Measurements from ENCODE around the gene UCP1.
"Not testable (repeated sequence)": the region's sequence is repeated elsewhere in the genome, so short reads cannot be mapped to it uniquely, and the experiment has no call there.

Gene UCP1

GRCh38 chr4:140533951-140534480, 34.7 kb downstream of the UCP1 start:
- Histone ChIP-seq H3K4me3 (ENCODE audit: low read depth in 1 of 2, low read length in 1 of 2) (no peak overlapping the region), H3K36me3 (peaks cover 42% of the 10 kb centered on the region), H3K27me3 (no peaks in the 10 kb centered on the region), H3K27ac (no peak overlapping the region), H3K9me3 (no peaks in the 10 kb centered on the region), H3K4me1 (ENCODE audit: control insufficient read depth in 1 of 2, insufficient read depth in 1 of 2, low read depth in 1 of 2, low read length in 1 of 2) (no peaks in the 10 kb centered on the region)
- TF ChIP-seq CTCF (IDR thresholded peaks at IDR 0.05) = no peak

- Histone ChIP-seq H3K9me3 (no peaks in the 10 kb centered on the region), H3K4me1 (ENCODE audit: control insufficient read depth in 1 of 2, insufficient read depth in 1 of 2, low read depth in 1 of 2, low read length in 1 of 2) (peaks cover 7 to 9% of the 10 kb centered on the region in 2 experiments), H3K27ac (no peak overlapping the region), H3K27me3 (no peaks in the 10 kb centered on the region), H3K4me3 (ENCODE audit: low read depth in 1 of 2, low read length in 1 of 2) (no peak overlapping the region), H3K36me3 (peaks cover 17% of the 10 kb centered on the region)
- no peak for TF ChIP-seq CTCF (IDR thresholded peaks at IDR 0.05)
These were observed 39.3 kb downstream of the UCP1 start for GRCh38 chr4:140529434-140529833.

- peaks cover 9% of the 10 kb centered on the region for H3K36me3 ChIP-seq
- H3K27me3 ChIP-seq = no peaks in the 10 kb centered on the region
- H3K4me3 ChIP-seq (ENCODE audit: low read depth in 1 of 2, low read length in 1 of 2) = peak within 1 kb of the TSS; percentile 93 to 97
- H3K27ac ChIP-seq = peak within 1 kb of the TSS; percentile 88
- no peaks in the 10 kb centered on the region for H3K9me3 ChIP-seq
- peak; percentile 92 for TF ChIP-seq CTCF (IDR thresholded peaks at IDR 0.05)
- H3K4me1 ChIP-seq (ENCODE audit: control insufficient read depth in 1 of 2, insufficient read depth in 1 of 2, low read depth in 1 of 2, low read length in 1 of 2) = peaks cover 16% of the 10 kb centered on the region in 2 experiments
These were observed 44.7 kb downstream of the UCP1 start, which contains the start of gene ELMOD2 for GRCh38 chr4:140523857-140524742. ELMOD2 (plus strand) TSS chr4:140524168; CDS start chr4:140525429, 1,261 bp downstream.

GRCh38 chr4:140523370-140523856, 45.3 kb downstream of the UCP1 start:
- Histone ChIP-seq H3K36me3 (peaks cover 8% of the 10 kb centered on the region), H3K4me1 (ENCODE audit: control insufficient read depth in 1 of 2, insufficient read depth in 1 of 2, low read depth in 1 of 2, low read length in 1 of 2) (peaks cover 16% of the 10 kb centered on the region in 2 experiments), H3K27ac (peak overlapping the region; percentile 88), H3K27me3 (no peaks in the 10 kb centered on the region), H3K9me3 (no peaks in the 10 kb centered on the region), H3K4me3 (ENCODE audit: low read depth in 1 of 2, low read length in 1 of 2) (peak overlapping the region; percentile 93 to 97)
- TF ChIP-seq CTCF (IDR thresholded peaks at IDR 0.05) = no peak

GRCh38 chr4:140515423-140515822, 53.3 kb downstream of the UCP1 start:
- H3K4me1 ChIP-seq (ENCODE audit: control insufficient read depth in 1 of 2, insufficient read depth in 1 of 2, low read depth in 1 of 2, low read length in 1 of 2) = no peaks in the 10 kb centered on the region
- TF ChIP-seq CTCF (IDR thresholded peaks at IDR 0.05) = no peak
- no peak overlapping the region for H3K27ac ChIP-seq
- no peaks in the 10 kb centered on the region for H3K36me3 ChIP-seq
- no peaks in the 10 kb centered on the region for H3K9me3 ChIP-seq
- peaks cover 25% of the 10 kb centered on the region for H3K27me3 ChIP-seq
- no peak overlapping the region for H3K4me3 ChIP-seq (ENCODE audit: low read depth in 1 of 2, low read length in 1 of 2)

- not testable (repeated sequence) for H3K4me1 ChIP-seq (ENCODE audit: control insufficient read depth in 1 of 2, insufficient read depth in 1 of 2, low read depth in 1 of 2, low read length in 1 of 2); H3K4me3 ChIP-seq (ENCODE audit: low read depth in 1 of 2, low read length in 1 of 2); H3K9me3 ChIP-seq; H3K36me3 ChIP-seq; H3K27ac ChIP-seq
- peaks cover 25% of the 10 kb centered on the region for H3K27me3 ChIP-seq
These were observed 55.0 kb downstream of the UCP1 start for GRCh38 chr4:140513765-140514164.

All from neutrophil (primary cell).